ELF-1 (cell line): ENCODE measurements around the gene KITLG.
"Not testable (repeated sequence)": the region's sequence is repeated elsewhere in the genome, so short reads cannot be mapped to it uniquely, and the experiment has no call there.

ENCODE experiments used
- DNase-seq: peaks from one replicate; pipeline ENCODE4 v3.0.0-alpha.2; 2016; ENCODE audit warnings: low read depth, low spot score

The KITLG gene

GRCh38 chr12:88580051-88580871, at the start of gene KITLG:
KITLG (minus strand) TSS chr12:88580471; CDS start chr12:88580278, 193 bp downstream.
- peak; percentile 93 for DNase-seq

- no peak for DNase-seq
These were observed 48.7 kb upstream of the KITLG start for GRCh38 chr12:88628856-88629509.

- not testable (repeated sequence) for DNase-seq
These were observed 47.8 kb upstream of the KITLG start for GRCh38 chr12:88628035-88628434.

- DNase-seq, result no peak
These were observed 47.2 kb upstream of the KITLG start for GRCh38 chr12:88627501-88627900.

GRCh38 chr12:88625356-88625755, 45.1 kb upstream of the KITLG start:
- DNase-seq, result no peak

GRCh38 chr12:88624911-88625310, 44.6 kb upstream of the KITLG start:
- DNase-seq, result no peak

- no peak for DNase-seq
These were observed 43.7 kb upstream of the KITLG start for GRCh38 chr12:88623777-88624548.

- DNase-seq, result no peak
These were observed 37.1 kb upstream of the KITLG start for GRCh38 chr12:88617352-88617751.

GRCh38 chr12:88615490-88615889, 35.2 kb upstream of the KITLG start:
- DNase-seq, result no peak

- DNase-seq, result no peak
These were observed 24.4 kb upstream of the KITLG start for GRCh38 chr12:88604646-88605045.

GRCh38 chr12:88600272-88600671, 20.0 kb upstream of the KITLG start:
- DNase-seq, result no peak

- DNase-seq, result no peak
These were observed 17.1 kb upstream of the KITLG start for GRCh38 chr12:88597365-88597764.

GRCh38 chr12:88595697-88596096, 15.4 kb upstream of the KITLG start:
- DNase-seq, result no peak

- no peak for DNase-seq
These were observed 14.5 kb upstream of the KITLG start for GRCh38 chr12:88594780-88595179.

- no peak for DNase-seq
These were observed 11.1 kb upstream of the KITLG start for GRCh38 chr12:88591343-88591742.

- no peak for DNase-seq
These were observed 10.6 kb upstream of the KITLG start for GRCh38 chr12:88590851-88591250.

- no peak for DNase-seq
These were observed 4.8 kb upstream of the KITLG start for GRCh38 chr12:88585077-88585476.

- DNase-seq, result peak; percentile 53
These were observed 645 bp downstream of the KITLG start for GRCh38 chr12:88579601-88580050.

- peak; percentile 70 for DNase-seq
These were observed 1.1 kb downstream of the KITLG start for GRCh38 chr12:88579161-88579517.

GRCh38 chr12:88578276-88579160, 1.8 kb downstream of the KITLG start:
- peak; percentile 56 for DNase-seq

GRCh38 chr12:88577537-88577936, 2.7 kb downstream of the KITLG start:
- no peak for DNase-seq
